Chondrocyte (in vitro differentiated cells): ENCODE measurements around the gene VAMP2. TPM values are rescaled to one million over a fixed set of nuclear protein-coding genes. Genes with fewer than 3 reads are reported as not detected.

Experiments used
- DNase-seq: peaks from one replicate; pipeline ENCODE4 v3.0.0; 2021; ENCODE audit warnings: mixed read lengths, low spot score
- H3K27ac Mint-ChIP-seq: one replicate; pipeline ENCODE4 v1.8.0; 2021; ENCODE audit warnings: mild to moderate bottlenecking, moderate library complexity, mixed read lengths; ENCODE audit not compliant: unreplicated experiment
- H3K27me3 Mint-ChIP-seq: 2 replicates; pipeline ENCODE4 v1.8.0; 2021; ENCODE audit warnings: low read depth, mixed read lengths
- H3K36me3 Mint-ChIP-seq: 2 replicates; pipeline ENCODE4 v1.8.0; 2021; ENCODE audit warnings: low read depth, mixed read lengths
- H3K4me1 Mint-ChIP-seq: 2 replicates; pipeline ENCODE4 v1.8.0; 2021; ENCODE audit warnings: low read depth, mild to moderate bottlenecking, mixed read lengths
- H3K4me3 Mint-ChIP-seq: one replicate; pipeline ENCODE4 v1.8.0; 2021; ENCODE audit warnings: mild to moderate bottlenecking, moderate library complexity, mixed read lengths; ENCODE audit not compliant: unreplicated experiment
- H3K9me3 Mint-ChIP-seq: 2 replicates; pipeline ENCODE4 v1.8.0; 2021; ENCODE audit warnings: low read depth, mixed read lengths
- CTCF ChIP-seq: fragments of 200-600 bp; sonication (generic); IDR thresholded peaks from 2 replicates; pipeline ENCODE4 v1.5.0; 2021; ENCODE audit warnings: antibody characterized with exemption, mild to moderate bottlenecking, moderate library complexity
- total RNA-seq: library from RNA; stranded (reverse); gene quantifications from 3 replicates; pipeline ENCODE4 v1.2.1, GENCODE V29; 2021

VAMP2 gene
- total RNA-seq, 1 donor from 2014 or later = 45.4 TPM

DNA sequence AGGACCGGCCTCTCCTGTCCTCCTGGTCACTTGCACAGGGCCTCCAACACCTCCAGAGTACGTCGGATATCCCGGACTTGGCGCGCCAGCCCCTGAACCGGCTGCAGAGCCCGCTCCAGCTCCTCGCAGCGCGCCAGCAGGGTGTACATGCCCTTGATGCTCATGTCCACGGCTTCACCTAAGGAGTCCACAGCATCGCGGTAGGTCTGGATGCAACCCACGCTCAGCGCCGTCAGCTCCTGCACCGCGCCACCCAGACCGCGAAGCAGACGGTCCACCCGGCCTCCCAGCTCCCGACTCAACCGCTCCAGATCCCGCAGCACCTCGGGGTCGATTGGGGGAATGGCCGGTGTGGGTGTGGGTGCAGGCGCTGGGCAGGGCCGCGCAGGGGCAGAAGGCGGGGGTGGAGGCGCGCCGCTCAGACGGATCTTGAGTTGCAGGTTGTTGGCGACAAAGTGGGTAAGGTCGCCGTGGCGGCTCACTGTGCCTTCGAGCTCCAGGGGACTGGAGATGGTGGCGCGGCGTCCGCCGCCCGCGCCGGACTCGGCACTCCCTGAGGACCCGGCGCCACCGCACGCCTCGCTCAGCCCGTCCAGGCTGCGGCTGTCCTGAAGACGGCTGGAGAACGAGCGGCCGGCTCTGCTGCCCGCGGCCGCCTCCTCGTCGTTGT lies 26.4 kb upstream of the VAMP2 start:
- Mint-ChIP-seq H3K9me3 (no peaks in the 10 kb centered on the region), H3K36me3 (no peaks in the 10 kb centered on the region), H3K27ac (no peak overlapping the region), H3K4me3 (no peak overlapping the region), H3K4me1 (peaks cover 11% of the 10 kb centered on the region), H3K27me3 (no peaks in the 10 kb centered on the region)
- no peak for DNase-seq
- no peak for TF ChIP-seq CTCF

GRCh38 chr17:8188263-8188839 lies 25.6 kb upstream of the VAMP2 start:
- no peak for DNase-seq
- H3K27ac Mint-ChIP-seq = no peak overlapping the region
- no peak overlapping the region for H3K4me3 Mint-ChIP-seq
- TF ChIP-seq CTCF = no peak
- peaks cover 11% of the 10 kb centered on the region for H3K4me1 Mint-ChIP-seq
- no peaks in the 10 kb centered on the region for H3K9me3 Mint-ChIP-seq
- H3K36me3 Mint-ChIP-seq = no peaks in the 10 kb centered on the region
- H3K27me3 Mint-ChIP-seq = no peaks in the 10 kb centered on the region

DNA sequence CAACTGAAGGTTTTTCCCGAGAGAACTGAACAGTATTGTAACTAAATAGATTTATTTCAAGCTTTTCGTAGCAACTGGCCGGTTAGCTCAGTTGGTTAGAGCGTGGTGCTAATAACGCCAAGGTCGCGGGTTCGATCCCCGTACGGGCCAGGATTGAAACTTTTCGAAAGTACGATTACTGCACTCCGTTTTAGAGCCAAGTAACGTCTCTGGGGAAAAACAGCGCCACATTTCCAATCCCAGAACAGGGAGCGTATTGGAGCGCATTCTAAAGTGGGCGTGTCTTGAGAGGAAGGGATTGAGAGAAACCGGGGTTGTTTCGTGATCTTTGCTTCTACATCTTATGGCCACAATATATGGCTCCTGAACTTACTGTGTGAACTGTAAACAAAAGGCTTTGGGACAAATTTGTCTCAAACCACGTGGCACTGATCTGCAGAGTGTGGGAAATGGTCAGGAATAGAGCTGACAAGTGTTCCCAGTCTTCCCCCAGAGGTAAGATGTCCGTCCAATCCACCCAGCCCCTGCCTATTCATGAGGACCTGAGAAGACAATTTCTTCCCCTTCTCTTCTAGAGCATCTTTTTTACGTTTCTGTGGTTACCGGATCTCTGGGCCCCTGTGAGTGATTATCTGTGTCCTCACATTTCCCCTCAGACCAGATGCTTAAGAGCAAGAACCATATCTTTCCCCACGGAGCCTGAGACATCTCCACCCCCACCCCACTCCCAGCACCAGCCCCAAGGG lies 24.9 kb upstream of the VAMP2 start:
- Mint-ChIP-seq H3K4me1 (peaks cover 11% of the 10 kb centered on the region), H3K27me3 (no peaks in the 10 kb centered on the region), H3K4me3 (no peak overlapping the region), H3K36me3 (no peaks in the 10 kb centered on the region), H3K27ac (no peak overlapping the region), H3K9me3 (no peaks in the 10 kb centered on the region)
- no peak for DNase-seq
- no peak for TF ChIP-seq CTCF

- DNase-seq = no peak
- Mint-ChIP-seq H3K9me3 (no peaks in the 10 kb centered on the region), H3K4me3 (no peak overlapping the region), H3K4me1 (peaks cover 11% of the 10 kb centered on the region), H3K36me3 (no peaks in the 10 kb centered on the region), H3K27ac (no peak overlapping the region), H3K27me3 (no peaks in the 10 kb centered on the region)
- no peak for TF ChIP-seq CTCF
These were observed 24.2 kb upstream of the VAMP2 start for GRCh38 chr17:8186787-8187516.

GRCh38 chr17:8186446-8186786 lies 23.7 kb upstream of the VAMP2 start:
- Mint-ChIP-seq H3K27me3 (no peaks in the 10 kb centered on the region), H3K4me3 (no peak overlapping the region), H3K27ac (no peak overlapping the region), H3K9me3 (no peaks in the 10 kb centered on the region), H3K4me1 (peaks cover 11% of the 10 kb centered on the region), H3K36me3 (no peaks in the 10 kb centered on the region)
- DNase-seq = no peak
- peak; percentile 74 for TF ChIP-seq CTCF
